Measurements from ENCODE around the gene AGTRAP.

DNA sequence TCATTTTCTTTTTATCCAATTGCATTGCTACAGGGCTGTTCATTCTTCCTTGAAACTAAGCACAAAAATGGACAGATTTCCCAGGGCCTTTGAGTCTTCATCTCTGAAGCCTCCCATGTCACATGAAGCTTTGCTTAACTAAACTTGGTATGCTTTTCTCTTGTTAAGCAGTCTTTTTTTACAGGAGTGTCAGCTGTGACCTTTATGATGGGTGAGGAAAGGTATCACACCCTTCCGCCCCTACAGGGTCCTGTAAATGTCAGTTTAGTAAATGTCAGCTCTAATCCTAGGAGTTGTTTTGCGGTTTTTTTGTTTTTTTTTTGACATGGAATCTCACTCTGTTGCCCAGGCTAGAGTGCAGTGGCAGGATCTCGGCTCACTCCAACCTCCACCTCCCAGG lies 2.6 kb upstream of the AGTRAP start:
- TF ChIP-seq POLR2AphosphoS5 (IDR thresholded peaks at IDR 0.05; ENCODE audit: borderline replicate concordance, low read depth, low read length) (no peak), EZH2 (IDR thresholded peaks at IDR 0.05) (no peak)
